Tibial nerve (tissue), 4 donors: ENCODE results near the gene EPB41L1. TPM values are rescaled to one million over a fixed set of nuclear protein-coding genes. Genes with fewer than 3 reads are reported as not detected.

Experiments used
- DNase-seq, 2 donors: peaks; one replicate each; pipeline ENCODE4 v3.0.0-alpha.2; 2019; ENCODE audit warnings: low spot score in 2 of 2
- H3K27ac ChIP-seq, 4 donors: fragments of 200-600 bp; sonication (generic) in 3 of 4; one replicate each; pipeline ENCODE4 v1.5.1; 2017 to 2019; ENCODE audit warnings: mild to moderate bottlenecking in 1 of 4
- H3K27me3 ChIP-seq, 2 donors: fragments of 200-600 bp; sonication (generic) in 1 of 2; one replicate each; pipeline versions ENCODE4 v1.5.1 to v1.6.0; 2017 to 2019
- H3K36me3 ChIP-seq, 3 donors: fragments of 200-600 bp; sonication (generic); one replicate each; pipeline ENCODE4 v1.5.1; 2018 to 2019
- H3K4me1 ChIP-seq, 4 donors: fragments of 200-600 bp; sonication (generic) in 3 of 4; one replicate each; pipeline ENCODE4 v1.5.1; 2017 to 2019
- H3K4me3 ChIP-seq, 4 donors: fragments of 200-600 bp; sonication (generic) in 3 of 4; one replicate each; pipeline ENCODE4 v1.5.1; 2017 to 2019; ENCODE audit warnings: mild to moderate bottlenecking in 1 of 4, moderate library complexity in 1 of 4
- H3K9me3 ChIP-seq, 4 donors: fragments of 200-600 bp; sonication (generic) in 3 of 4; one replicate each; pipeline ENCODE4 v1.5.1; 2017 to 2019
- CTCF ChIP-seq, 5 experiments: fragments of 200-600 bp in 3 of 5; fragments of 450-650 bp in 2 of 5; sonication (generic) in 3 of 5; IDR thresholded peaks; one replicate each; pipeline ENCODE4 v1.5.1; 2016 to 2019; ENCODE audit warnings: antibody characterized with exemption in 5 of 5, mild to moderate bottlenecking in 3 of 5, moderate library complexity in 2 of 5
- EP300 ChIP-seq, 2 donors: sonication (generic); formaldehyde crosslinking; IDR thresholded peaks; one replicate each; pipeline ENCODE4 v1.6.1; 2017; ENCODE audit warnings: antibody characterized with exemption in 2 of 2, mild to moderate bottlenecking in 1 of 2
- POLR2A ChIP-seq, 2 donors: fragments of 450-650 bp; IDR thresholded peaks; one replicate each; pipeline ENCODE4 v1.6.1; 2017; ENCODE audit warnings: antibody characterized with exemption in 2 of 2, mild to moderate bottlenecking in 2 of 2, moderate library complexity in 2 of 2
- WGBS, 2 donors: methylation state at CpG; one replicate each; pipeline ENCODE4 v1.1.5; 2018; 5-methylcytosine and 5-hydroxymethylcytosine counted together
- total RNA-seq, 4 donors: library from RNA; depleted of rRNA; stranded (reverse); fragments of >200 nt; gene quantifications; one replicate each; pipeline ENCODE4 v1.1.0, GENCODE V29; 2016

The EPB41L1 gene
- total RNA-seq, 4 donors from 2014 or later = 19.9 to 55.3 (median 30.8) TPM

GRCh38 chr20:36179170-36179945 is 24.8 kb downstream of the EPB41L1 start:
- Histone ChIP-seq H3K36me3 (peaks cover 0 to 78% (median 0%) of the 10 kb centered on the region in 3 donors), H3K27ac (no peak overlapping the region), H3K9me3 (no peaks in the 10 kb centered on the region), H3K27me3 (no peaks in the 10 kb centered on the region), H3K4me1 (no peaks in the 10 kb centered on the region), H3K4me3 (no peak overlapping the region)
- TF ChIP-seq POLR2A (IDR thresholded peaks at IDR 0.05) = no peak
- no peak for TF ChIP-seq EP300 (IDR thresholded peaks at IDR 0.05)
- TF ChIP-seq CTCF (IDR thresholded peaks at IDR 0.05) = no peak
- WGBS, 2 donors = 74 to 75% methylated on average over 9 of the region's 9 CpGs
- DNase-seq = no peak

DNA sequence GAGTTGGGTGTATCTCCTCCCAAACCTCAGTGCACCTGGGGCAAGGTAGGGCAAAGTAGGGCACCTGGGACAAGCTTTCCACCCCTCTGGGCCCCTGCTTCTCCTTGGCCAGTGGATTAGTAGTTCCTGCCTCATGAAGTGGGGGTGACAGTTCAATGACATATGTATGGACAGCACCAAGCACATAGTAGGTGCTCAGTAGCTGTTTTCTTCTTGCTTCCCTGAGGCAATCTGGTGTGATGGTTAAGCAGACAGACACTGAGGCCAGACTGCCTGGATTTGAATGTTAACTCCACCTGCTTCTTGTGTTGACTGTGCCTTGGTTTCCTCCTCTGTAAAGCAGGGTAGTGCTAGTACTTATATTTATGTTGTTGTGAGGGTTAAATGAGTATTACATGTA is 25.8 kb downstream of the EPB41L1 start:
- Histone ChIP-seq H3K4me1 (no peaks in the 10 kb centered on the region), H3K4me3 (no peak overlapping the region), H3K27me3 (no peaks in the 10 kb centered on the region), H3K36me3 (peaks cover 0 to 83% (median 0%) of the 10 kb centered on the region in 3 donors), H3K27ac (no peak overlapping the region), H3K9me3 (no peaks in the 10 kb centered on the region)
- DNase-seq = no peak
- TF ChIP-seq CTCF (IDR thresholded peaks at IDR 0.05) (no peak), POLR2A (IDR thresholded peaks at IDR 0.05) (no peak)

DNA sequence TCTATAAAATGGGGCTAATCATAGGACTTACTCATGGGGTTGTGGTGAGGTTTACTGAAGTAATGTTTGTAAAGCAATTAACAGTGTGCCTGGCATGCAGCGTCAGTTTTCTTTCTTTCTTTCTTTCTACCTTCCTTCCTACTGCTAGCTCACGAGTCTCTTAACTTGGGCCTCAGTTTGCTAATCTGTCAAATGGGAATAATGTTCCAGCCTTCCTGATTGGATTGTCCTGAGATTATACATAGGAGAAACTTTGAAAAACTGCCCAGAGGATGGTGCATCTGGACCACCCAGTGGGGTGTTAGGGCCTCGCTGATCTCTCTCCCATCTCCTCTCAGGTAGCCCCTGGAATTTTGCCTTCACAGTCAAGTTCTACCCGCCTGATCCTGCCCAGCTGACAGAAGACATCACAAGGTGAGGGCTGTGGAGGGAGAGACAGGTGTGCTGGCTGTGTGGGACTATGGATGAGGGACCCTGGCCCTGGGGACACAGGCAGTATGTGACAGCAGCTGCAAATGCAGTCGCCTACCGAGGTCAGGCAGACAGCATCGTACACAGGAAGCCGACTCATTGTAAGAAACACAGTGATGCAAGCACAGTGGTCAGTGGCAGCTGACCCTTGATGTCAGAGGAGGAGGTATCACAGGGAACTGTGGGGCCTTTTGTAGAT is 27.5 kb downstream of the EPB41L1 start:
- no peak overlapping the region for H3K4me3 ChIP-seq
- no peak overlapping the region for H3K27ac ChIP-seq
- TF ChIP-seq EP300 (IDR thresholded peaks at IDR 0.05) (no peak), CTCF (IDR thresholded peaks at IDR 0.05) (no peak), POLR2A (IDR thresholded peaks at IDR 0.05) (no peak)
- peaks cover 0 to 79% (median 0%) of the 10 kb centered on the region in 3 donors for H3K36me3 ChIP-seq
- WGBS, 2 donors = 78 to 79% methylated on average over 8 of the region's 8 CpGs
- H3K4me1 ChIP-seq = no peaks in the 10 kb centered on the region
- H3K9me3 ChIP-seq = no peaks in the 10 kb centered on the region
- no peak for DNase-seq
- no peaks in the 10 kb centered on the region for H3K27me3 ChIP-seq

DNA sequence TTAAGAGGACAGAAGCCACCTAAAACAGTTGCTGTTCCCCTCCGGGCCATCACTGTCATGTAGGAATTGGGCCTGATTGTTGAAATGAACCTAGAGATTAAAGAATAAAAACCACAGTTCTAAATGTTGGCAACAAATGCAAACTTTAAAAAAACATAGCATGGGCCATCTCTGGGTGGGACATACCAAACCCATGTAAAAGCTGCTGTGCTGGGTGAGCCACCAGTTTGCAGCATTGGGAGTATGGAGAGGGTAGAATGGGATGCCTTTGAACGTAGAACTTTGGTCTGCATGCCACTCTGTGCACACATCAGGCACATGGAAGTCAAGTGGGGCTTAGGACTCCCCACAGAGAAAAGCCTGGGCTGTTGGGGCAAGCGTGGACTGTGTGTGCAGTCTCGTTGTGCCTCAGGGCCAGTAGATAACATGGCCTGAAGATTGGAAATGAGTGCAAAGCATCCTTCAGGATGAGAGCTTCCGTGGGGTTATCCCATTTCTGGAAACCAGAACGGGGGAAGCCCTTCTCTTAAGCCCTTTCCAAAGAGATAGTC is 28.1 kb downstream of the EPB41L1 start:
- DNase-seq = no peak
- H3K27me3 ChIP-seq = no peaks in the 10 kb centered on the region
- H3K36me3 ChIP-seq = peaks cover 0 to 78% (median 0%) of the 10 kb centered on the region in 3 donors
- TF ChIP-seq CTCF (IDR thresholded peaks at IDR 0.05) (no peak), POLR2A (IDR thresholded peaks at IDR 0.05) (no peak), EP300 (IDR thresholded peaks at IDR 0.05) (no peak)
- H3K9me3 ChIP-seq = no peaks in the 10 kb centered on the region
- H3K4me1 ChIP-seq = no peaks in the 10 kb centered on the region
- no peak overlapping the region for H3K4me3 ChIP-seq
- WGBS, 2 donors = 80 to 84% methylated on average over 6 of the region's 6 CpGs
- no peak overlapping the region for H3K27ac ChIP-seq
